GM19397 (cell line): ENCODE results near the gene NRP1.

Experiments
- ATAC-seq: cut with Tn5 transposase; IDR thresholded peaks from one replicate; pipeline ENCODE4 v1.9.1; 2021; ENCODE audit warnings: mild to moderate bottlenecking, moderate library complexity; ENCODE audit not compliant: unreplicated experiment

Gene NRP1

GRCh38 chr10:33350041-33350440 is 15.6 kb upstream of the NRP1 start:
- ATAC-seq: no peak

DNA sequence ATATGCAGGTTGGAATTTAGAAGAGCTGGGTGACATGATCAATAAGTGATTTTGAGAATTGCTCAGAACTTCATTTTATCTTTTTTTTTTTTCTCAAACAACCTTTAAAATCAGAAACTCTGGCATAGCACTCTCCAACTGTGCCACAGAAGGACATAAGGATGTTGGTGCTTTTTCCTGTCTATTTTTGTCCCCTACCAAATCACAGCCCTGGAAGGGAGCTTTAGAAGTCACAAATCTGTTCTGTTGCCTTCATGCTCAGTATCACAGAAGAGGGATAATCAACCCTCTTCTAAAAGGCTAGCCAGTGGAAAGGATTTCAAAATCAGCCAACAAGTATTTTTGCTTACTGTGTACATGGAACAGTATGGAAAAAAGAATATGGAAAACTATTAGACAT is 14.8 kb upstream of the NRP1 start:
- ATAC-seq: no peak

GRCh38 chr10:33347211-33347610 is 12.7 kb upstream of the NRP1 start:
- no peak for ATAC-seq

GRCh38 chr10:33345236-33345635 is 10.8 kb upstream of the NRP1 start:
- ATAC-seq: no peak

GRCh38 chr10:33344676-33345075 is 10.2 kb upstream of the NRP1 start:
- ATAC-seq: no peak

GRCh38 chr10:33341637-33342036 is 7.2 kb upstream of the NRP1 start:
- no peak for ATAC-seq

DNA sequence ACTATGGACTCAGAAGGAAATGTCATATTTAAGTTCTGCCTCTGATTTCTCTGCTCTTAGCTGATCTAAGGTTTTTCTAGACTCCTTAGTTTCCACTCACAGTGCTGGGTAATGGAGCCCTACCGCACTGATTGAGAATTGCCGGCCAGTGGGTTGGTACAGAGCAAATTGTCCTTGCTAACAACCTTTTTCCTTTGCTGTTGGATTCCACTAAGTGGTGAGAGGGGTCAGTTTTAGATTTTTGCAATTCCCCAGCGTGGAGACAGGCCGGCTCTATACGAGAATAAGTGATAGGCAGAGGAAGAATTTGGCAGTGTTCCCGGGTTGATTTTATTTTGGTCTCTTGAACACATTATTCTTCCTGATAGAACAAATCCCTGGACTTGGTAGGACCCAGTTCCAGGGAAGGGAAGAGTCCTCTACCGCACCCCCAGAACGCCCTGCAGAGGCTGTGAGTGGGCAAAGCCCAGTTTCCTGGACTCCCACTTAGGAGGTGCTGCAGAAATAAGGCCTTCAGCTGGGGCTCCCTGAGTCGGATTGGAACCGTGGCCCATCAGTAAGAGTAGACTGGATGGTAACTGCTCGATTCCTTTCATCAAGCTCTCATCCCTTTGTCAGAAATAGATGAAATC is 3.0 kb upstream of the NRP1 start:
- no peak for ATAC-seq

DNA sequence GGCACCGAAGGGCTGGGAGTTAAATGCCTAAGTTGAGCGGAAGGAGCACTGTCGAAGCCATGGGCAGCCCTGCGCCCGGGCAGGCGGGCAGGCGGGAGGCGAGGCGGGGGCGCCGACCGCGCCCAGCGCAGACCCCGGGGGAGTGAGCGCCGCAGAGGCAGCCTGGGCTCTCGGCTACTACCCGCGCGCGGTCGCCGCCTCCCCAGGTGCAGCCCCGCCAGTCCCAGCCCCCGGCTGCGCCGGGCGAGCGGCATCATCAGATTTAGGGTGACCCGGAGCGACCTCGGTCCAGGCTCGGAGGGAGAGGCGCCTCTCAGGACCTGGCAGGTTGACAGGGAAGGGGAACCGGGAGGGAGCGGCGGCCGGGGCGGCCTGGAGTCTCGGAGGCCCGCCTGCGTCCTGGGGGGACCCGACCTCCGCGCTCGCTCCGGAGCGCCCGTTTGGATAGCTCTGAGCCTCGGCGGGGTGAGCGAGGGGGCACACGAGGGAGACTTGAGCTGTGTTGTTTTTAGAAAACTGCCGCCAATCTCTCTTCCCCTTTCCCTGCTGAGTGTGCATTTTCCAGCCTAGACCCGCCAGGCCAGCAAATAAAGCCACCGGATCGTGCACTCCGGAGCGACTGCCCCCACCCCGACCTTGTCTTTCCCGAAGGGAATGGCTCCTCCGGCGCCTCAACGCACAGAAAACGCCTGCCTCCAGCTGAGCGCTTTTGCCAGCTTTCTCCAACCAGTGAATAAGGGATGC is 2.3 kb upstream of the NRP1 start:
- no peak for ATAC-seq

DNA sequence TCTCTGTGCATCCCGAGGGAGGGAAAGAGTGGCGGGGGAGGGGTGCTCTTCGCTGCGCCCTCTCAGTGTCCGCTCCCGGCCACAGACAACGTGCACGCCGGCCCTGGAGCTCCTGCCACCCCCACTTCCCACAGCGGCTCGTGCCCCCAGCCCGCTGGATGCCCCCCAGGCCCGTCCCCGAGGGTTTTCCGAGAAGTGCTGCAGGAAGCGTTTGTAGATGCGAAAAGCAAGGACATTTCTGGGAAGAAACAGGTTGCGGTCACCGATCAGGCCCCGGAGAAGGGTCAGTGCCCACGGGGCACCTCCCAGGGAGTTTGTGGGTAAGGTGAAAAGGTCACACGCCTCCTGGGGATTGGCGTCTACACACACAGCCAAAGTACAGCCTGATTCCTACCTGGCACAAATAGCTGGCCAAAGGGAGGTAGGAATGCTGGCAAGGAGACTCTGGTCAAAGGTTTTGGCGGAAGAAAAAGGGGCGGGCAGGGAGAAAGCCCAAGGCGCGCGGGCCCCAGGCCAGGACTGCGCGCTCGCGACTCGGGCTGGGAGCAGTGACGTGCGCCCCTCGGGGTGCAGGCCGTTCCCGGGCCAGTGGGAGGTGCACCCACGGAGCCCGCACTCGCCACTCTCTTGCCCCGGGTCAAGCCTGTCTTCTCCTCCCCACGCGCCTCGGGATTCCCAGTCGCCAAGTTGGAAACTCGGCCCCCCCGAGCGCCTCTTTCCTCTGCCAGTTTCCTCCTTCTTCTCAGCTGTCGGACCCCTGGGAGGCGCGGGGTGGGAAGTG is 1.5 kb upstream of the NRP1 start:
- peak; percentile 7 for ATAC-seq

GRCh38 chr10:33335551-33335800 is 1.0 kb upstream of the NRP1 start:
- no peak for ATAC-seq

DNA sequence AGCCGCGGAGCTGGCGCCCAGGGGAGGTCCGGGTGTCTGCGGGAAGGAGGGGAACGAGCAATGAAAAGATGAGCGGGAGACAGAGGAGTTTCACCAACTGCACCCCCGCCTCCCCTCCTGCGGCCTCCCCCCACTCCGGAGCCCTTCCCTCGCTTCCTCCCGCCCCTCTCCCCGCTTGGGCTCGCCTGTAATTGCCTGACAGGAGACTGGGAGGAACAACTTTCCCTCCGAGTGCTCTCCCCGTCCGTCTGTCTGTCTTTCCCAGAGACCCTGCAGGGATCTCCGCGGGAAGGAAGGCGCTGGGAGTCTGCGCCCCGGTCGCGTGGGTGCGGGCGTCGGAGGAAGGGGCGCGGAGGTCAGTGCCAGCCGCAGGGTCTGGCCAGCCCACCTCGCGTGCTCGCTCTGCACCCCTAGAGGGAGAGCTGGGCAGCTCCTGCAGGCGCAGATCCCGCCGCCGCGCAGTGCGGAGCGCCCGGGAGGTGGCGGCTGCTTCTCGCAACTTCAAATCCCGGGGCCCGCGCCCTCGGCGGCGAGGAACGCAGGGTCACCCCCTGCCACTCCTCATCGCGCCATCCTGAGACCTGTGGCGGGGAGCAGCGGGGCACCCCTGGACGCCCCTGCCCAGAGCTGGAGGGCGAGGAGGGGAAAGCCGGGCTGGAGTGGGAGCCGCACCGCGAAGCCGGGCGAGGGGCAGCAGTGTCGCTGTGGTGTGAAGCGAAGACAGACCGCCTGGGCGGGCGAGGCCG is 511 bp upstream of the NRP1 start:
- ATAC-seq: peak; percentile 42

- no peak for ATAC-seq
Measured at GRCh38 chr10:33333260-33334101, 986 bp downstream of the NRP1 start.

- ATAC-seq: no peak
Measured at GRCh38 chr10:33332183-33333065, 2.0 kb downstream of the NRP1 start.

- no peak for ATAC-seq
Measured at GRCh38 chr10:33331379-33331694, 3.1 kb downstream of the NRP1 start.

DNA sequence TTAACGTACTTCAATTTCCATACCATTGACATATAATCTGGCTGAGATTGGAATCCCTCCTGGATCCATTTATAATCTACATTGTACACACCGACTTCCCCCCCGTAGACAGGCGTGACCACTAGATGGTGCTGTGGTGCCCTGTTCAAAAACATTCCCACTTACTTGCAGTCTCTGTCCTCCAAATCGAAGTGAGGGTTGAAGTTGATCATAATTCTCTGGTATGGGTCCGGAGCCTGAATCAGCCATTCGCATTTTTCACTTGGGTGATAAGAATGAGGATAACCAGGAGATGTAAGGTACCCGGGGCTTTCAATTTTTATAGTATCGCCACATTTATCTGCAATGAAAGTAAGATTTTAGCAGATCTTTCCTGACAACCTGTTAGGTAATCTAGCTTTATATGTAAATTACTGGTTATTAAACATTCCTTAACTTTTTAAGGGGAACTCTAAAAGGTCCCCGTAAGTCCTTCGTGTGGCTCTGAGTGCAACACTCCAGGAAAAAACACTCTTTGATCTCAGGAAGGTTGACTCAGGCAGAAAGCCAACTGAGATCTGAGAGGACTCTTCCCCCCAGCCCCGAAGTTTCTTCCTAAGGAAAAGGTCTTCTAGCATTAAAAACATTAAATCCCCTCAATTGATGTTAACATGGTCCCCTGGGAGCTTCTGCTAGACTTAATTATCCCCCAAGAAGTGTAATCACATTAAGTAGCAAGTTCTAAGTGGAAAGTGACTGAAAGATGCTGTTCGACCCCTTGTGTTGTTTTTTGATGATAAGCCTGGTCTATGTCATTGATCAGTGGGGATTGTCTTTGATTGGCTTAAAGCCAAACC is 3.7 kb downstream of the NRP1 start:
- no peak for ATAC-seq

DNA sequence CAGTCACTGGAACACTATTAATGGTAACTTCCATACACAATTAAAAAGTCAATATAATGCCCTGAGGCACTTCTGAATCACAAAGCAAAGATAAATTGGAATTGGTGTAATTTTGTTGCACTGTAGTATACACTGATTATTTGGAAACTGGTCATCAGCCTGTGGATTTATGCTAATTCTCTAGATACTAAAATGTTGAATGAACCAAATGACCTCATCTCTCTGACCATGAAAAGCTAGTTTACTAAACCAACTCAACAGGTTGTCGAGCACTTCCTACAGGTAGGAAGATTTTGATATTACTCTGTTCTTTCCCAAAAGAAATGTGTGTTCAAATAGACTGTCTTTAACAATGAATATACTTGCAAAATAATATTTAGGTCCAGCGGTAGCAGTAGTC is 5.3 kb downstream of the NRP1 start:
- no peak for ATAC-seq

GRCh38 chr10:33328253-33328652 is 6.2 kb downstream of the NRP1 start:
- ATAC-seq: no peak

GRCh38 chr10:33327751-33328150 is 6.7 kb downstream of the NRP1 start:
- ATAC-seq: no peak

DNA sequence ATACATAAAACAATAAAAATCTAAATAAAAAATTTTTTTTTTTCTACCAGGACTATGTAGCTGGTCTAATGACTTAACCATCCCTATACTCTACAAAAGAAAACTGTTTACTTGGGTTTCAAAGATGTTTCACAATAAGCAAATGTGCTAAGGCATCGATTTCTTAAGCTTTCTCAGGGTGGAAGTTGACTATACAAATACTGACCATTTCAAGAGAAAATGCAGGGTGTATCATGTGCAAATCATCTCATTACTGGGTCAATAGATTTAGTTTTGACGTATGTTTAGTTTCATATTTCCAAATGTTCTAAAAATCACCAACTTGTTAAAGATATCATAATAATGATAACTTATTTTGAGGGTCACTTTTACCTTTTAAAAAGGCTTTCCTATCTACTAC is 7.5 kb downstream of the NRP1 start:
- ATAC-seq: no peak
